NOMO-1 treated with DMSO at 0.1 percent for 48 hours (cell line): ENCODE results near the gene BRME1.
"Not testable (repeated sequence)": the region's sequence is repeated elsewhere in the genome, so short reads cannot be mapped to it uniquely, and the experiment has no call there.

ENCODE experiments used
- DNase-seq: peaks from one replicate; lab custom pipeline; 2025; ENCODE audit not compliant: unreplicated experiment; lab: John Stamatoyannopoulos, UW

The BRME1 gene

GRCh38 chr19:13868663-13869062 lies 37.3 kb downstream of the BRME1 start:
- no peak for DNase-seq

GRCh38 chr19:13866463-13867046 lies 39.4 kb downstream of the BRME1 start:
- DNase-seq: no peak

- DNase-seq: no peak
Observed at GRCh38 chr19:13865571-13866462, 40.1 kb downstream of the BRME1 start.

- no peak for DNase-seq
Observed at GRCh38 chr19:13864667-13865570, 41.0 kb downstream of the BRME1 start.

- DNase-seq: no peak
Observed at GRCh38 chr19:13864046-13864666, 41.8 kb downstream of the BRME1 start.

GRCh38 chr19:13861714-13862531 lies 44.0 kb downstream of the BRME1 start:
- peak; percentile 78 for DNase-seq

- no peak for DNase-seq
Observed at GRCh38 chr19:13861392-13861713, 44.6 kb downstream of the BRME1 start.

- DNase-seq: no peak
Observed at GRCh38 chr19:13860679-13861391, 45.1 kb downstream of the BRME1 start.

GRCh38 chr19:13859361-13859880 lies 46.5 kb downstream of the BRME1 start:
- no peak for DNase-seq

- DNase-seq: no peak
Observed at GRCh38 chr19:13856497-13856896, 49.4 kb downstream of the BRME1 start.

GRCh38 chr19:13852171-13852707 lies 53.7 kb downstream of the BRME1 start:
- not testable (repeated sequence) for DNase-seq

- not testable (repeated sequence) for DNase-seq
Observed at GRCh38 chr19:13851734-13852114, 54.2 kb downstream of the BRME1 start.

GRCh38 chr19:13850910-13851733 lies 54.8 kb downstream of the BRME1 start:
- peak; percentile 55 for DNase-seq

- peak; percentile 48 for DNase-seq
Observed at GRCh38 chr19:13849991-13850909, 55.7 kb downstream of the BRME1 start.

- no peak for DNase-seq
Observed at GRCh38 chr19:13848798-13849676, 56.9 kb downstream of the BRME1 start.

GRCh38 chr19:13848340-13848677 lies 57.6 kb downstream of the BRME1 start:
- no peak for DNase-seq
